ENCODE data around the gene PLEKHA5. TPM values are rescaled to one million over a fixed set of nuclear protein-coding genes. Genes with fewer than 3 reads are reported as not detected.
"Not testable (repeated sequence)": the region's sequence is repeated elsewhere in the genome, so short reads cannot be mapped to it uniquely, and the experiment has no call there.

Gene PLEKHA5
- total RNA-seq, 1 experiment from 2014 or later, result 15.7 TPM

GRCh38 chr12:19316425-19316824, 186.9 kb downstream of the PLEKHA5 start:
- in situ Hi-C loops (cut with HindIII; ENCODE audit: low pct_unique_long_range_greater_than_20kb, low sequenced_read_pairs), result no loop called here
- DNase-seq (ENCODE audit: low read depth), result peak; percentile 12

- DNase-seq (ENCODE audit: low read depth), result no peak
- in situ Hi-C loops (cut with HindIII; ENCODE audit: low pct_unique_long_range_greater_than_20kb, low sequenced_read_pairs), result no loop called here
Measured at GRCh38 chr12:19322376-19322775, 192.8 kb downstream of the PLEKHA5 start.

- no peak for DNase-seq (ENCODE audit: low read depth)
- in situ Hi-C loops (cut with HindIII; ENCODE audit: low pct_unique_long_range_greater_than_20kb, low sequenced_read_pairs), result no loop called here
Measured at GRCh38 chr12:19323805-19324204, 194.3 kb downstream of the PLEKHA5 start.

- in situ Hi-C loops (cut with HindIII; ENCODE audit: low pct_unique_long_range_greater_than_20kb, low sequenced_read_pairs), result no loop called here
Measured at GRCh38 chr12:19326102-19326501, 196.6 kb downstream of the PLEKHA5 start.

GRCh38 chr12:19332196-19332595, 202.7 kb downstream of the PLEKHA5 start:
- DNase-seq (ENCODE audit: low read depth), result no peak
- in situ Hi-C loops (cut with HindIII; ENCODE audit: low pct_unique_long_range_greater_than_20kb, low sequenced_read_pairs), result no loop called here

More at GRCh38 chr12:19326102-19326501, 196.6 kb downstream of the PLEKHA5 start:
- no peak for DNase-seq (ENCODE audit: low read depth)

GRCh38 chr12:19338405-19338804, 208.9 kb downstream of the PLEKHA5 start:
- DNase-seq (ENCODE audit: low read depth), result no peak
- in situ Hi-C loops (cut with HindIII; ENCODE audit: low pct_unique_long_range_greater_than_20kb, low sequenced_read_pairs), result no loop called here

GRCh38 chr12:19350850-19351249, 221.3 kb downstream of the PLEKHA5 start:
- in situ Hi-C loops (cut with HindIII; ENCODE audit: low pct_unique_long_range_greater_than_20kb, low sequenced_read_pairs); DNase-seq (ENCODE audit: low read depth): not testable (repeated sequence)

GRCh38 chr12:19351346-19351745, 221.8 kb downstream of the PLEKHA5 start:
- in situ Hi-C loops (cut with HindIII; ENCODE audit: low pct_unique_long_range_greater_than_20kb, low sequenced_read_pairs), result no loop called here
- DNase-seq (ENCODE audit: low read depth), result no peak

GRCh38 chr12:19369691-19370148, 240.2 kb downstream of the PLEKHA5 start:
- no peak for DNase-seq (ENCODE audit: low read depth)
- in situ Hi-C loops (cut with HindIII; ENCODE audit: low pct_unique_long_range_greater_than_20kb, low sequenced_read_pairs), result no loop called here

GRCh38 chr12:19373586-19373985, 244.1 kb downstream of the PLEKHA5 start:
- DNase-seq (ENCODE audit: low read depth), result no peak
- in situ Hi-C loops (cut with HindIII; ENCODE audit: low pct_unique_long_range_greater_than_20kb, low sequenced_read_pairs), result no loop called here

- DNase-seq (ENCODE audit: low read depth), result no peak
- in situ Hi-C loops (cut with HindIII; ENCODE audit: low pct_unique_long_range_greater_than_20kb, low sequenced_read_pairs), result no loop called here
Measured at GRCh38 chr12:19375888-19376287, 246.4 kb downstream of the PLEKHA5 start.

GRCh38 chr12:19376691-19377090, 247.2 kb downstream of the PLEKHA5 start:
- DNase-seq (ENCODE audit: low read depth), result no peak
- in situ Hi-C loops (cut with HindIII; ENCODE audit: low pct_unique_long_range_greater_than_20kb, low sequenced_read_pairs), result no loop called here

- DNase-seq (ENCODE audit: low read depth), result peak; percentile 85
- in situ Hi-C loops (cut with HindIII; ENCODE audit: low pct_unique_long_range_greater_than_20kb, low sequenced_read_pairs), result no loop called here
Measured at GRCh38 chr12:19382111-19382526, 252.6 kb downstream of the PLEKHA5 start.

- DNase-seq (ENCODE audit: low read depth), result no peak
- in situ Hi-C loops (cut with HindIII; ENCODE audit: low pct_unique_long_range_greater_than_20kb, low sequenced_read_pairs), result no loop called here
Measured at GRCh38 chr12:19382563-19382962, 253.0 kb downstream of the PLEKHA5 start.

- no peak for DNase-seq (ENCODE audit: low read depth)
- in situ Hi-C loops (cut with HindIII; ENCODE audit: low pct_unique_long_range_greater_than_20kb, low sequenced_read_pairs), result no loop called here
Measured at GRCh38 chr12:19387161-19387560, 257.6 kb downstream of the PLEKHA5 start.

- no peak for DNase-seq (ENCODE audit: low read depth)
- in situ Hi-C loops (cut with HindIII; ENCODE audit: low pct_unique_long_range_greater_than_20kb, low sequenced_read_pairs), result no loop called here
Measured at GRCh38 chr12:19388131-19388549, 258.6 kb downstream of the PLEKHA5 start.

- in situ Hi-C loops (cut with HindIII; ENCODE audit: low pct_unique_long_range_greater_than_20kb, low sequenced_read_pairs), result no loop called here
- DNase-seq (ENCODE audit: low read depth), result peak; percentile 73
Measured at GRCh38 chr12:19390051-19390598, 260.6 kb downstream of the PLEKHA5 start.

- DNase-seq (ENCODE audit: low read depth); in situ Hi-C loops (cut with HindIII; ENCODE audit: low pct_unique_long_range_greater_than_20kb, low sequenced_read_pairs): not testable (repeated sequence)
Measured at GRCh38 chr12:19392644-19393043, 263.1 kb downstream of the PLEKHA5 start.

GRCh38 chr12:19394385-19394784, 264.9 kb downstream of the PLEKHA5 start:
- in situ Hi-C loops (cut with HindIII; ENCODE audit: low pct_unique_long_range_greater_than_20kb, low sequenced_read_pairs), result no loop called here
- no peak for DNase-seq (ENCODE audit: low read depth)

GRCh38 chr12:19397534-19397933, 268.0 kb downstream of the PLEKHA5 start:
- in situ Hi-C loops (cut with HindIII; ENCODE audit: low pct_unique_long_range_greater_than_20kb, low sequenced_read_pairs), result no loop called here
- DNase-seq (ENCODE audit: low read depth), result no peak
